GM19452 (cell line): Measurements from ENCODE around the gene SLC23A3.
A peak's percentile ranks its signal among the peaks of the same experiment; 100 is the strongest.

Source experiments
- ATAC-seq: cut with Tn5 transposase; IDR thresholded peaks from one replicate; pipeline ENCODE4 v1.9.1; 2021; ENCODE audit not compliant: unreplicated experiment

The SLC23A3 gene, protein sequence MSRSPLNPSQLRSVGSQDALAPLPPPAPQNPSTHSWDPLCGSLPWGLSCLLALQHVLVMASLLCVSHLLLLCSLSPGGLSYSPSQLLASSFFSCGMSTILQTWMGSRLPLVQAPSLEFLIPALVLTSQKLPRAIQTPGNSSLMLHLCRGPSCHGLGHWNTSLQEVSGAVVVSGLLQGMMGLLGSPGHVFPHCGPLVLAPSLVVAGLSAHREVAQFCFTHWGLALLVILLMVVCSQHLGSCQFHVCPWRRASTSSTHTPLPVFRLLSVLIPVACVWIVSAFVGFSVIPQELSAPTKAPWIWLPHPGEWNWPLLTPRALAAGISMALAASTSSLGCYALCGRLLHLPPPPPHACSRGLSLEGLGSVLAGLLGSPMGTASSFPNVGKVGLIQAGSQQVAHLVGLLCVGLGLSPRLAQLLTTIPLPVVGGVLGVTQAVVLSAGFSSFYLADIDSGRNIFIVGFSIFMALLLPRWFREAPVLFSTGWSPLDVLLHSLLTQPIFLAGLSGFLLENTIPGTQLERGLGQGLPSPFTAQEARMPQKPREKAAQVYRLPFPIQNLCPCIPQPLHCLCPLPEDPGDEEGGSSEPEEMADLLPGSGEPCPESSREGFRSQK

DNA sequence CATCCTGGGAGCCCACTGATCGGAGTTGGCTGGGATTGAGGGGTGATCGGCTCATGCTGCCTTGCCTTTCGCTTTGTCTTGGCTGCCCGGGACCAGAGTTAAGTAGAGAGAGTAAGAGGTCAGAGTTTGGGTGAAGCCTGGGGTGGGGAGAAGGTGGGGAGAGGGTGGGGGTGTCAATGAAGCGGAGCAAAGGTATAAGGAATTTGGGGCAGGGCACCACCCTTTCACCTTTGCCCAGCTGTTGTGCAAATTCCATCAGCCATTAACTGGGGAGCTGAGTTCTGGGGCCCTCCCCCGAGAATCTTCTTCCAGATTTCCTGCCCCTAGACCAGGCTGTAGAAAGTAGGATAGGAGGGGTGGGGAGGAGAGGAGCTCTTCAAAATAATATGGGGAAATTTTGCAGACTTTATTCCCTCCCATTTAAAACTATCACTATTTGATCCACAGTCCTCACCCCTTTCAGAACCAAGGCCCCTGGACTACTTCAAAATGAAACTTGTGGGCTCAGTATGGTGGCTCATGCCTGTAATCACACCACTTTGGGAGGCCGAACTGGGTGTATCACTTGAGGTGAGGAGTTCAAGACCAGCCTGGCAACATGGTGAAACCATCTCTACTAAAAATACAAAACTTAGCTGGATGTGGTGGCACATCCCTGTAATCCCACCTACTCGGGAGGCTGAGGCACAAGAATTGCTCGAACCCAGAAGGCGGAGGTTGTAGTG is at the start of gene SLC23A3:
TSS of gene SLC23A3 (minus strand) at position 100 of the 725 bp plus-strand sequence. CDS start at position 55, 45 bp downstream.
- ATAC-seq, result no peak

DNA sequence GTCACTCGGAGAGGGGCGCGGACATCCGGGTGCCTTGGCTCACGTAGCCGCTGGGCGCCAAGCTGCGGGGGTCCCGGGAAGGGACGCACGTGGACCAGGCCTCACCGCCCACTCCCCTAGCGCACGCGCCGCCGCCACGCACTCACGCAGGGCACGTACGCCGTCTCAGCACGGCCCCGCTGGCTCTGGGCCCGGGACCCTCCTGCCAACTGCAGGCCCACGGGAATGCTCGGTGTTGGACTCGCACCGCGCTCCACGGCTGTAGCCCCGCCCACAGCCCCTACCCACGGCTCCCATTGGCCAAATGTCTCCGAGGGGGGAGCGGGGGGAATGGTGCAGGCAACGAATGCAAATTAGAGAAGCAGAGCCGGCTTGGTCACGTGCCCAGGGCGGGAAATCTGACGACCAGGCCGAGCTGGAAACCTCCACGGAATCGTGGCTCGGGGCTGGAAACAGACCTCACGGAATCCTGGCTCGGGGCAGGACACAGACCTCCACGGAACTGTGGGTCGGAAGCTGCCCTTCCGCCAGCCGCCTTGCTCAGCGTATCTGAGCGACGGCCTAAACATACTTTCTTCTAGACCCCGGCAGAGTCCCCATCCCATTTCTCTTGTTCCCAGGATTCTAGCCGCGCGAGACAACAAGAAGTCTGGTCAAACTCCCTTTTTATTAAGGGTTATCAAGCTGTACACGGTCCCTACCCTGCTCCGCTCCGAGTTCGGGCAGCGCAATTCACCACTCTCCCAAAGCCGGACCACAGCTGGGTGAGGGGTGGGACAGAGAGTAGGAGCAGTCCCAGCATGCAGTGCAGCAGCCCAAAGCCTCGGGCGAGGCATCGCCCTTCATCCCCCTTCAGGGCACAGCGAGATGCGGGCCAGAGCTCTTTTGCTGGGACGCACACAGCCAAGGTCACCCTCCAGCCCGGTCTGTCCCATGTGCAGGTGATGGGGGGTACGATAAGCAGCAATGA is 49.2 kb upstream of the SLC23A3 start, which contains the start of gene ABCB6:
TSS of gene ABCB6 (minus strand) at position 227 of the 970 bp plus-strand sequence. CDS start 285 bp downstream, outside the sequence.
- ATAC-seq, result peak; percentile 69

DNA sequence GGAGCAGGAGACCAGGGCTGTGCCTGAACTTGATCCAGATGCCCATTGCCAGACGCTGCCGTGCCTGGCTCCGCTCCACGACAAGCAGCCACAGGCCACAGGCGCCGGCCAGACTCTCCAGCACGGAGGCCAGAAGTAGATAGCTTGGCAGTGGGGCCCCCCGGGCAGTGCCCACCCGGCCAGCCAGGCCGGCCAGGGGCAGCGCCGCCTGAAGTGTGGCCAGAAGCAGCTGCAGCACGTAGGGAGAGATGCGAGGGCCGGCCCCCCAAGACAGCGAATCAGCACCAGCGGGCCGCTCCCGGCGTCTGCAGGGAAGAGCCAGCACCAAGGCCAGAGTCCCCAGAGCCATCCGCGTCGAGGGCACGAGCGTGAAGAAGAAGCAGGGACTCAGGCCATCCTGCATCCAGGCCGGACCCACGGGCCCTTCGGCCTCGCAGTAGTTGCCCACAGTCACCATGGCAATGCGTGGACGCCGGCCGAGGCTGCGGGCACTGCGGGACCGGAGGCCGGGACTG is 48.4 kb upstream of the SLC23A3 start:
- peak; percentile 25 for ATAC-seq

DNA sequence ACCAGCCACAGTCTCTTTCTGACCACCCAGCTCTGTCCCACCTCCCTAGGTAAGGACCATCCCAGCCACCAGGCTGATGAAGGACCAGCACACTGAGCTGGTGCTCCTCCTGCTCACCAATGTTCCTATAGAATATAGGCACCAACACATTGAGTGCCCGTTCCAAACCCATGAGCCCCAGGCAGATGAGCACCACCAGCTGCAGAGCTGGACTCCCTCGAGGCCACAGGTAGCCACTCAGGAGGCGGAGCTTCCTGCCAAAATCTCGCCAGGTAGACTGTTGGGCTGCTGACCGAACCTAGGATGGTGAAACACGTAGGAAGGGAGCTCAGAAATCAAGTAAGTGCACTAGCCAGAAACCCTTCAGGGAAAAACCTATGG is 46.7 kb upstream of the SLC23A3 start:
- no peak for ATAC-seq

DNA sequence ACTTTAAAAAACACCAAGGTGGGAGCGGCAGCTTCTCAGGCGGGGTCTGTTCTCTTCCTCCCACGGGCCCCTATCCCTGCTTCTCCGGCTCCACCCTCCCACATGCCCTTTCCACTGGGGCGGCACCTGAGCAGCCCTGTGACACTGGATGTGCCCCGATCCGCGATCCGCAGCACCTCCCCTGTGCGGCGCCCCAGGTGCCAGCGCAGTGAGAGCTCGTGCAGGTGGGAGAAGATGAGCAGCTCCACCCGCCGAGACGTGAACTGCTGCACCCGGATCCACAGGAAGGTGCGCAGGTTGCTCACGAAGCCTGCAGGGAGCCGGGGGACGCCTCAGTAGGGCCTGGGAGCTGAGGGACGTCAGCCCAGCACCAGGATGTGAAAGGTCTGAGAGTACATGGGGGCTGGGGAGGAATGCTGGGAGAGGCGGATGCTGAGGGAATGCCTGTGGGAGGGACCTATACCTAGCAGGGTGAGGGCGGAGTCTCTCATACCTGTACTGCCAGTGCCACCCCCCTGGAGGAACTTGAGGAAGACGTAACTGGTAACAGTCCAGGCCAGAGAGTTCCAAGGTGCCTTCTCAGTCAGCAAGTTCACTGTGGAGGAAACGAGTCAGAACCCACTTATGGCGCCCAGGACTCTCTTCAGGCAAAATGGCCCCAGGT is 46.2 kb upstream of the SLC23A3 start:
- ATAC-seq, result no peak

DNA sequence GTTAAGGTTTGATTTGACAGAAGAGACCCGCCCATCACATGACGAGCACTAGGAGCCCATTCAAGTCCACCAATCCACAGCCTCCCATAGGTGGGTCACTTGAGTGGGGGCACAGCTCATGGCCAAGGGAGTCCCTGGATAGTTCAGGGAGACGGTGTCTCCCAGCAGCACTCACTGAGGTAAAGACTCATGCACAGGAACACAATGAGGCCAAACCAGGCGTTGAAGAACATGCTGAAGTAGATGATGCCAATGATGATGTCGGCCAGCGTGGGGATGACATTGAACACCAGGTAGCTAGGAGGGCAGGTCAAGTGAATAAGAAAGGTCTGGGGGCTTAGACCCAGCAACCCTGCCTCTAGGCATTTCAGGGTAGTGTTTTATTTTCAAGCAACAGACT is 45.0 kb upstream of the SLC23A3 start:
- ATAC-seq, result no peak

DNA sequence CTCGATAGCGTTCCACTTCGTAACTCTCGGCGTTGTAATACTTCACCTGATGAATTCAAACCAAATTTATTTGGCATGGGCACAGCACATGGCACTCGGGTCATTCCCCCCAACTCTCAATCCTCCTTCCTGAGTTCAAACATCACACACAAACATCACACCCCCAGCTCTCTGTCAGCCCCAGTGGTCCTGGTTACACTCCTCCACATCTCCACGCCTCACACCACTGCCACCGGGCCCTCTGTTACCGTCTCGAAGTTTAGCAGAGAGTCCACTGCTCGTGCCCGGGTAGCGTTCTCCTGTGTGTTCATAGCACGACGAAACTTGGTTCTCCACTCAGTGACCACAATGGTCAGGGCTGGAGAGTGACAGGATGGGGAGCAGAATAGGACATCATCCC is 44.3 kb upstream of the SLC23A3 start:
- ATAC-seq, result no peak

DNA sequence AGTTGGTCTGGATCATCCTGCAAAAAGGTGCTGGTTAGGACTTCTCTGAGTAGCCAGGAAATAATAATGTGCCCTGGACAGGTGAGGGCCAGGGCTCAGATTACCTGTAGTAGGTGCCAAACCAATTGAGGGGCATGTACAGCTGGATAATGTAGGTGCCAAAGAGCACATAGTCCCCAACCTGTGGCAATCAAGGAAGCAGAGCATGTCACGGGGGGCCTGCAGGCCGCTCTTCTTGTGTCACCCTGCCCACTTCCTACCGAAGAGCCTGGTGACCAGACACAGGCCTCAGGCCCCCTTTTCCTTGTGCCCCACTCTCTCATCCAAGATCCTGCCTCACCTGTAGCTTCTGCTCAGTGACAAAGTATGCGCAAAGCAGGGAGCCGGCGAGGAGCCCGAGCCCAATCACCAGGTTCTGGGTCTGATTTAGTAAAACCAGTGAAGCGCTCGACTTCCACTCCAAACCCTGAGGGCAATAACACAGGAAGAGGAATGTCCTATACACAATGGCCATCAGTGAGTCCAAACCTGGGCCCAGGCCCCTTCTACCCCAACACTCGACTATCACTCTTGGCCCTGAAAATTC is 43.8 kb upstream of the SLC23A3 start:
- ATAC-seq, result no peak

DNA sequence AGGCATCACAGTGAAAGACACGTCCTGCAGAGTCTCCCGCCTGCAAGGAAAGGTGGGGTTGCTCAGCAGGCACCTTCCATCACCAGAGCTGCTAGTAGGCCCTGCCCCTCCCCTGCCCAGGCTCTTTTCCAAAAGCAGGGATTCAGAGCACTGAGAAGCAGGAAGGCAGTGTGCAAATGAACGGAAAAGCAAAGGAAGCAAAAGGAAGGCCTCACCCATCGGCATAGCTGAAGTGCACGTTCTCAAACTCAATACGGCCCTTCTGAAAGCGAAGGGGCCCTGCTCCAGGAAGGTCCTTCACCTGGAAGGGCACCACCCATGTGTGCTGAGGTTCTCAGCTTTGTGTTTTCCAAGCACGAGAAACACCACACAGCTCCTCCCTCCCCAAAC is 43.2 kb upstream of the SLC23A3 start:
- ATAC-seq, result no peak

DNA sequence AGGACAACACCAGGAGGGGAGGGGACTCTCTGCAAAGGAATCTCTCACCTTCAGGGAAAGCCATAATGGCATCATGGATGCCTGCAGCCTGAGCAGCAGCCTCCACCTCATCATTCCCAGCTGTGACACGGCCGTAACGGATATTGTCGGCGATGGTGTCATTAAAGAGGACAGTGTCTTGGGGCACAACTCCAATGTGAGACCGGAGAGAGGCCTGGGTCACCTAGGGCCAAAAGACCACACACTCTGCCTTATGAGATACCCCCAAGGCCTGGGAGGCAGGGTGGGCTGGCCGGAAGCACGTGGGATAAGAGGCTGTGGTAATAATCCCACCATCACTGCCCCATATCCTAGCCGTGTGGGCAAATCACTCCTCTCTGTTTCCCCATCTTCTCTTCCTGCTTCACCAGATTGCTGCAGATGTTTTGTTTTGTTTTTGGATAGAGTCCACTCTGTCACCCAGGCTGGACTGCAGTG is 41.1 kb upstream of the SLC23A3 start:
- no peak for ATAC-seq

DNA sequence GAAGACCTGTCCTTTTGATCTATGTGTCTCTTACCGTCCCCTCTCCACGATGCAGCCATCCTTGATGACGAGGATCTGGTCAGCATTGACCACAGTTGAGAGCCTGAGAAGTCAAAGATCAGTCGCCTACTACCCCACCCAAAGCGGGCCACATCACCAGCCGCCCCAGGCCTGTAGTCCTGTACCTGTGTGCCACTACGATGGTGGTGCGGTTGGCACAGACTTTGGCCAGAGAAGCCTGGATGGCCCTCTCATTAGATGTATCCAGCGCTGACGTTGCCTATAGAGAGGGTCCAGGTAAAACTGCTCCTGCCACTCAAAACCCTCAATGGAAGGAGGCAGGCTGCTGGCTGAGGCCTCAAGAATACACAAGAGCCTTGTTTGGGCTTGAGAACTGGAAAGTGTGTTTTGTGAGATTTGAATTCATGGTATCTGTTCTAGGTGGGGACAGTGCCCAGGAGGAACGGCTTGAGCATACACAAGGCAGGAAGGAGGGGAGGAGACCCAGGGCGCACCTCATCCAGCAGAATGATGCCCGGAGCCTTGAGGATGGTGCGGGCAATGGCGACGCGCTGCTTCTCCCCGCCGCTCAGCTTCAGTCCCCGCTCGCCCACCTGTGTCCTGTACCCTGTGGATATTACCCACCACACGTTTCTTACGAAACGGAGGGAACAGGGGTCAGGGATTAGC is 40.5 kb upstream of the SLC23A3 start:
- no peak for ATAC-seq

DNA sequence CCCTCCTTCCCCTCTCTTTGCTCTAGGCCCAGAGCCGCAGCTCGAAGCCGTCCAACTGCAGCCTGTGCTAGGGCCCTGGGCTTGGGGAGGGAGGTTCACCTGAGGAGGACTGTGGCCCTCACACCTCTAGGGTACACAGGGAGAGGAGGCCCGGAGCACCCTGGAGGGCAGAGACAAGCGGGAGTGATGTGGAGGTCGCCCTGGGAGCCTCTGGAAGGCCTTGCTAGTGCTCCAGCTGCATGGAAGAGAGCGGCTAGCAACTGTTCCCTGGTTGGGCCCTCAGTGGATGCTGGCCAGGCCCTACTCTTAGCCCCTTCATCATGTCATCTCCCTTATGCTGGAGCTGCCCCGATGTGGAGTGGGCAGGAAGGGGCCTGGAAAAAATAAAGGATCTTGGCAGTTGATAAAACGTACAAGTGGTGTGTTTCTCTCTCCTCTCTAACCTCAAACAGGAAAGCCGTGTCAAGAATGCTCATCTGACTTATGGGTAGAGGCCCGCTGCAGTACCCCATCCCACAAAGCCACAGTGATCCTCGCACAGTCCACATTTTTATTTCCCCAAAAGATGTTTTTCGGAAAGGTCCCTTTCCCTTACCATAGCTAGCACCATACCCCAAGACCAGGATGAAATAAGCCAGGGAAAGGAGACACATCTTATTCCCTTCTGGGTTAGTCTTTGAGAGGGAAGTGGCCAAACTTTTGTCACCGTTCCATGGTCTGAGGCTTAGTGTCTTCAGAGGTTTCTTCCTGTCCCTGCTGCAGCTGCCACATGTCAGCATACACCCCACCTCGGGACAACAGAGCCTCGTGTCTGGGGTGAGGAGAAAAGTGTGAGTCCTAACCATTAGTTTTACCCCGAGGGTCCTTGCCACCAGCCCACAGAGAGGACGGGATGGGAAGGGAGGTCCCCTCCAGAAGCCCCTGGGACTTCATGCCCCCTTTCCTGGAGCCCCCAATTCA is 39.7 kb upstream of the SLC23A3 start:
- ATAC-seq, result no peak

DNA sequence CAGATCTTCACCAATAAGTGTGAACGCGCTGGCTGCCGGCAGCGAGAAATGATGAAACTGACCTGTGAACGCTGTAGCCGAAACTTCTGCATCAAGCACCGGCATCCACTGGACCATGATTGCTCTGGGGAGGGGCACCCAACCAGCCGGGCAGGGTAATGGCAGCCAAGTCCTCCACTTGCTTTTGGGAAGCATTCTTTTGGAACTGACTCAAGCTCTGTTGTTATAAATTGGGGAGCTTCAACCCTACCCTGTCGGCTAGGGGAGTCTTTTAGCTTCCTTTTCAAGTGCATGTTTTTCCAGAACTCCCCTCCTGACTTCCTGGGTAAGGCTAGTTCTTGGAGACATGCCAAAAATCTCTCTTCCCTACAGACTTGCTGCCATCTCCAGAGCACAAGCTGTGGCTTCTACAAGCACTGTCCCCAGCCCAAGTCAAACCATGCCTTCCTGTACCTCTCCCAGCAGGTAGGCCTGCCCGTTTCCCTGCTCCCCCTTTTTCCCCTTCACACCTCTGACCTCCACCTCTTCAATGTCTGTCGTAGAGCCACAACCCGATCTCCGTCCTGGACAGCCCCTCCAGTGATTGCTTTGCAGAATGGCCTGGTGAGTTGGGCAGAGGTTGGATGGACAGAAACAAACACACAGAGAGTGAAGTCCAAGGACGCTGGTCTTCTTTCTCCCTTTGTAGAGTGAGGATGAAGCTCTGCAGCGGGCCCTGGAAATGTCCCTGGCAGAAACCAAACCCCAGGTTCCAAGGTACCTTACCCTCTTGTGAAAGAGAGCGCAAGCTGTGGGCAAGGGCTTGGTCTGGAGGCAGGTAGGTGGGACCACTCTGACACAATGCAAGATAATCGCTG is 38.3 kb upstream of the SLC23A3 start:
- ATAC-seq, result no peak

DNA sequence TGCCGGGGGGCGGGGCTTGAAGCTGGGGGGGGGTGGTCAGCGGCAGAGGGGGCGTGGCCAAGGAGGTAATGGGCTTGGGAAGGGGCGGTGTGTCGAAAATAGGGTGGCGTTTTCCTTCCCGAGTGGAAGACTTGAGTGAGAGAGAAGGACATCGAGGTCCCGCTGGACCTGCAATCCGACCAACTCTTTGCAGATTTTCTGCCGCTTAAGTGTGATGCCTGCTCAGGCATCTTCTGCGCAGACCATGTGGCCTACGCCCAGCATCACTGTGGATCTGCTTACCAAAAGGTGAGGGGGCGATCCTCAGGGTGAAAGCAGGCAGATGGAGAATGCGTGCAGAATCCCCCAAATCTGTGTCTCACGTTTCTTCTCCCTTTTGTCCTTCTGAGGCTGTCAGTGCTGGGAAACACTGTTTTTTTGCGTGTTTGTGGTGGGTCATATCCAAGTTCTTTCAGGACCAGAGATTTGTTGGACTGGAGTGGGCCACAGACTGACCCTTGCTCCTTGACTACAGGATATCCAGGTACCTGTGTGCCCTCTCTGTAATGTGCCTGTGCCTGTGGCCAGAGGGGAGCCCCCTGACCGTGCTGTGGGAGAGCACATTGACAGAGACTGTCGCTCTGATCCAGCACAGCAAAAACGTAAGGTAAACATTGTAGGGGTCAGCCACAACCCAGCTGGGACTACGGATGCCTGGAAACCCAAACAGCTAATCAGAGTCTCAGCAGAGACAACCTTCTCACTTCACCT is 37.5 kb upstream of the SLC23A3 start:
- no peak for ATAC-seq

DNA sequence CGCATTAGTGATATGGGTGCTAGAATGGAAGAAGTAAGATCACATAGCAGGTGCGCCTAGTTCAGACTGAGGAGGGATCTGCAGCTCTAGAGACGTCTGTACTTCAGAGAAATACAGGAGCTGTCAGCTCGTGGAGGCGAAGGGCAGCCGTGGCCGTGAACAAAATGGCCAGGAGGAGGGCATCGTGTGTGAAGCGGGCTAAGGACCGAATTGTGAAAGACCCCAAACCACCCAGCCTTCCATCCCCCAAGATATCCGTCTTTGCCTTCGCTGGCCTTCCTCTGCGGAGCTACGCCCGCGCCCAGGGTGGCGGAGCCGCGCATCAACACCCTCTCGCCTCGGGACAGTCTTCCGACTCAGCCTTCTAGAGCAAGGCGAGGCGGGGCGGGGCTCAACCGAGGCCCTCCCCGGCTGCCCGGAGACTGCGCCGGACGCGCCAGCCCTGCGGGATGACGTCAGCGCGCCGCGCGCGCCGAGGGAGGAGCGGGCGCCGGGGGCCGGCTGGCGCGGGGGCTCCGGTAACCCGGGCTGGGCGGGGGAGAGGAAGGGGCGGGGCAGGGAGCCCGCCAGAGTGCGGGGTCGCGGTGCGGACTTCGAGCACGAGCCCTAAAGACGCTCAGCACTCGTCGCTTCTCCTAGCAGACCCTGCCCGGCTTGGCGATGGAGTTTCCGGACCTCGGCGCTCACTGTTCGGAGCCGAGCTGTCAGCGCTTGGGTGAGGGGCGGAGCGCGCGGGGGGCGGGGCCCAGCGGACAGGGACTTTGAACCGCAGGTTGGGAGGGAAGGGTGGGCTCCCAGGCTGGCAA is 36.7 kb upstream of the SLC23A3 start, which contains the start of gene ZFAND2B:
TSS of gene ZFAND2B (plus strand) at position 455 of the 806 bp plus-strand sequence. CDS start at position 661, 206 bp downstream.
- peak; percentile 98 for ATAC-seq
